ENCODE measurements around the gene CORO1C.

The CORO1C gene

GRCh38 chr12:108722463-108722862, 8.9 kb downstream of the CORO1C start:
- Histone ChIP-seq H3K9ac (ENCODE audit: low read depth, low read length) (peak overlapping the region; percentile 89), H3K4me1 (ENCODE audit: control insufficient read depth, insufficient read depth, low read length) (peaks cover 80% of the 10 kb centered on the region)

GRCh38 chr12:108721824-108722223, 9.5 kb downstream of the CORO1C start:
- peak overlapping the region; percentile 77 for H3K4me2 ChIP-seq (ENCODE audit: low read length)
- peak overlapping the region; percentile 50 for H3K4me3 ChIP-seq (ENCODE audit: low read length)

More at GRCh38 chr12:108722463-108722862, 8.9 kb downstream of the CORO1C start:
- Histone ChIP-seq H3K4me2 (ENCODE audit: low read length) (peak overlapping the region; percentile 77), H3K36me3 (ENCODE audit: insufficient read depth, low read length) (peaks cover 10% of the 10 kb centered on the region), H3K4me3 (ENCODE audit: low read length) (peak overlapping the region; percentile 50), H3K27me3 (ENCODE audit: control insufficient read depth, insufficient read depth, low read length) (no peaks in the 10 kb centered on the region), H3K9me3 (replicated peaks; ENCODE audit: low read length) (no peaks in the 10 kb centered on the region)

GRCh38 chr12:108720757-108721514, 10.4 kb downstream of the CORO1C start:
- Histone ChIP-seq H3K4me2 (ENCODE audit: low read length) (peak overlapping the region; percentile 77), H3K4me3 (ENCODE audit: low read length) (no peak overlapping the region), H3K9ac (ENCODE audit: low read depth, low read length) (peak overlapping the region; percentile 89), H3K36me3 (ENCODE audit: insufficient read depth, low read length) (peaks cover 15% of the 10 kb centered on the region), H3K4me1 (ENCODE audit: control insufficient read depth, insufficient read depth, low read length) (peaks cover 79% of the 10 kb centered on the region), H3K27me3 (ENCODE audit: control insufficient read depth, insufficient read depth, low read length) (no peaks in the 10 kb centered on the region), H3K9me3 (replicated peaks; ENCODE audit: low read length) (no peaks in the 10 kb centered on the region)

More at GRCh38 chr12:108721824-108722223, 9.5 kb downstream of the CORO1C start:
- H3K27me3 ChIP-seq (ENCODE audit: control insufficient read depth, insufficient read depth, low read length): no peaks in the 10 kb centered on the region
- no peaks in the 10 kb centered on the region for H3K9me3 ChIP-seq (replicated peaks; ENCODE audit: low read length)
- peaks cover 11% of the 10 kb centered on the region for H3K36me3 ChIP-seq (ENCODE audit: insufficient read depth, low read length)
- H3K9ac ChIP-seq (ENCODE audit: low read depth, low read length): peak overlapping the region; percentile 89
- peaks cover 77% of the 10 kb centered on the region for H3K4me1 ChIP-seq (ENCODE audit: control insufficient read depth, insufficient read depth, low read length)

GRCh38 chr12:108717243-108717642, 14.1 kb downstream of the CORO1C start:
- Histone ChIP-seq H3K4me2 (ENCODE audit: low read length) (no peak overlapping the region), H3K27me3 (ENCODE audit: control insufficient read depth, insufficient read depth, low read length) (no peaks in the 10 kb centered on the region), H3K9me3 (replicated peaks; ENCODE audit: low read length) (no peaks in the 10 kb centered on the region), H3K4me1 (ENCODE audit: control insufficient read depth, insufficient read depth, low read length) (peaks cover 68% of the 10 kb centered on the region), H3K9ac (ENCODE audit: low read depth, low read length) (no peak overlapping the region), H3K36me3 (ENCODE audit: insufficient read depth, low read length) (peaks cover 15% of the 10 kb centered on the region), H3K4me3 (ENCODE audit: low read length) (no peak overlapping the region)

GRCh38 chr12:108714866-108715265, 16.5 kb downstream of the CORO1C start:
- H3K9ac ChIP-seq (ENCODE audit: low read depth, low read length): no peak overlapping the region
- H3K4me1 ChIP-seq (ENCODE audit: control insufficient read depth, insufficient read depth, low read length): peaks cover 57% of the 10 kb centered on the region
- no peaks in the 10 kb centered on the region for H3K27me3 ChIP-seq (ENCODE audit: control insufficient read depth, insufficient read depth, low read length)
- no peak overlapping the region for H3K4me3 ChIP-seq (ENCODE audit: low read length)
- H3K36me3 ChIP-seq (ENCODE audit: insufficient read depth, low read length): peaks cover 23% of the 10 kb centered on the region
- H3K9me3 ChIP-seq (replicated peaks; ENCODE audit: low read length): no peaks in the 10 kb centered on the region
- H3K4me2 ChIP-seq (ENCODE audit: low read length): no peak overlapping the region

- Histone ChIP-seq H3K36me3 (ENCODE audit: insufficient read depth, low read length) (peaks cover 25% of the 10 kb centered on the region), H3K9me3 (replicated peaks; ENCODE audit: low read length) (no peaks in the 10 kb centered on the region), H3K27me3 (ENCODE audit: control insufficient read depth, insufficient read depth, low read length) (no peaks in the 10 kb centered on the region), H3K4me1 (ENCODE audit: control insufficient read depth, insufficient read depth, low read length) (peaks cover 51% of the 10 kb centered on the region), H3K4me3 (ENCODE audit: low read length) (no peak overlapping the region), H3K9ac (ENCODE audit: low read depth, low read length) (no peak overlapping the region), H3K4me2 (ENCODE audit: low read length) (no peak overlapping the region)
Measured at GRCh38 chr12:108713471-108713870, 17.8 kb downstream of the CORO1C start.

- Histone ChIP-seq H3K27me3 (ENCODE audit: control insufficient read depth, insufficient read depth, low read length) (no peaks in the 10 kb centered on the region), H3K9me3 (replicated peaks; ENCODE audit: low read length) (no peaks in the 10 kb centered on the region), H3K36me3 (ENCODE audit: insufficient read depth, low read length) (peaks cover 25% of the 10 kb centered on the region), H3K4me3 (ENCODE audit: low read length) (no peak overlapping the region), H3K4me1 (ENCODE audit: control insufficient read depth, insufficient read depth, low read length) (peaks cover 51% of the 10 kb centered on the region), H3K9ac (ENCODE audit: low read depth, low read length) (no peak overlapping the region), H3K4me2 (ENCODE audit: low read length) (no peak overlapping the region)
Measured at GRCh38 chr12:108712925-108713203, 18.5 kb downstream of the CORO1C start.

GRCh38 chr12:108712165-108712924, 19.0 kb downstream of the CORO1C start:
- no peak overlapping the region for H3K4me3 ChIP-seq (ENCODE audit: low read length)

GRCh38 chr12:108711489-108712164, 19.7 kb downstream of the CORO1C start:
- Histone ChIP-seq H3K4me2 (ENCODE audit: low read length) (no peak overlapping the region), H3K36me3 (ENCODE audit: insufficient read depth, low read length) (peaks cover 16% of the 10 kb centered on the region), H3K4me1 (ENCODE audit: control insufficient read depth, insufficient read depth, low read length) (peaks cover 45% of the 10 kb centered on the region), H3K9ac (ENCODE audit: low read depth, low read length) (no peak overlapping the region), H3K27me3 (ENCODE audit: control insufficient read depth, insufficient read depth, low read length) (no peaks in the 10 kb centered on the region), H3K4me3 (ENCODE audit: low read length) (no peak overlapping the region), H3K9me3 (replicated peaks; ENCODE audit: low read length) (no peaks in the 10 kb centered on the region)

More at GRCh38 chr12:108712165-108712924, 19.0 kb downstream of the CORO1C start:
- H3K4me1 ChIP-seq (ENCODE audit: control insufficient read depth, insufficient read depth, low read length): peaks cover 51% of the 10 kb centered on the region
- no peaks in the 10 kb centered on the region for H3K27me3 ChIP-seq (ENCODE audit: control insufficient read depth, insufficient read depth, low read length)
- H3K9ac ChIP-seq (ENCODE audit: low read depth, low read length): no peak overlapping the region
- no peaks in the 10 kb centered on the region for H3K9me3 ChIP-seq (replicated peaks; ENCODE audit: low read length)
- no peak overlapping the region for H3K4me2 ChIP-seq (ENCODE audit: low read length)
- peaks cover 23% of the 10 kb centered on the region for H3K36me3 ChIP-seq (ENCODE audit: insufficient read depth, low read length)

GRCh38 chr12:108709697-108710096, 21.6 kb downstream of the CORO1C start:
- H3K4me3 ChIP-seq (ENCODE audit: low read length): no peak overlapping the region
- H3K9me3 ChIP-seq (replicated peaks; ENCODE audit: low read length): no peaks in the 10 kb centered on the region
- H3K9ac ChIP-seq (ENCODE audit: low read depth, low read length): peak overlapping the region; percentile 6
- no peaks in the 10 kb centered on the region for H3K27me3 ChIP-seq (ENCODE audit: control insufficient read depth, insufficient read depth, low read length)
- no peak overlapping the region for H3K4me2 ChIP-seq (ENCODE audit: low read length)
- peaks cover 24% of the 10 kb centered on the region for H3K36me3 ChIP-seq (ENCODE audit: insufficient read depth, low read length)
- peaks cover 32% of the 10 kb centered on the region for H3K4me1 ChIP-seq (ENCODE audit: control insufficient read depth, insufficient read depth, low read length)

- no peak overlapping the region for H3K4me3 ChIP-seq (ENCODE audit: low read length)
- no peaks in the 10 kb centered on the region for H3K9me3 ChIP-seq (replicated peaks; ENCODE audit: low read length)
- no peak overlapping the region for H3K9ac ChIP-seq (ENCODE audit: low read depth, low read length)
- no peaks in the 10 kb centered on the region for H3K27me3 ChIP-seq (ENCODE audit: control insufficient read depth, insufficient read depth, low read length)
- peaks cover 60% of the 10 kb centered on the region for H3K36me3 ChIP-seq (ENCODE audit: insufficient read depth, low read length)
- no peak overlapping the region for H3K4me2 ChIP-seq (ENCODE audit: low read length)
- peaks cover 45% of the 10 kb centered on the region for H3K4me1 ChIP-seq (ENCODE audit: control insufficient read depth, insufficient read depth, low read length)
Measured at GRCh38 chr12:108704527-108704926, 26.8 kb downstream of the CORO1C start.

Measured in skeletal muscle satellite cell (primary cell).